ENCODE data around the gene CCDC73.

DNA sequence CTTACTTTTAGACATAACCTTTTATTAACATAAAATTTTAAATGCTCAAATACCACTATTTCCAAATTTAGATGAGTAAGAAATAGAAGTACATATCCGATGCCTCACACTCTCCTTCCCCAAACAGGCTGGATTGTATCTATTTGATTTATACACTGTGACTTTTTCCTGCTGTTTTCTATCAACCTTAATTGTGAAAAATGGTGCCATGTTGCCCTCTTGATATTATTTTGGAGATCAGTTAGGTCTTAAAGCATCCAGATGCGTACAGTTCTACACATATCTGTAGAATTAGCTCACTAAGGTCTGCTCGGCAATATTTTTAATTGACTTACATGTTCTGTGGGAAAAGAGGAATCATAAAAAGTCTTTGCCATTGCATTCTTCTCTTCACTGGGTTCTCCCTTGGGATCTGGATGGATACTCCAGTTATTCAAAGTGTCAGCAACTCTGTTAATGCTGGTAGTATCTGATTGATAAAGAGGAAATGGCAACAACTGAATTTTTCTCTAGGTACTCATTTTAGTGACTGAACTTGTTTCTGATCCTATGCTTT is 183.6 kb downstream of the CCDC73 start:
- TF ChIP-seq POLR2AphosphoS5 (IDR thresholded peaks at IDR 0.05; ENCODE audit: low read depth, low read length), result no peak
- no peak for TF ChIP-seq POLR2A (IDR thresholded peaks at IDR 0.05; ENCODE audit: low read depth, low read length)
